ENCODE results near the gene GLCCI1.

GLCCI1 gene

GRCh38 chr7:8121243-8121642 lies 152.6 kb downstream of the GLCCI1 start:
- Mint-ChIP-seq H3K4me1 (peaks cover 54% of the 10 kb centered on the region), H3K27ac (no peak overlapping the region), H3K4me3 (no peak overlapping the region), H3K36me3 (ENCODE audit: low read depth) (no peaks in the 10 kb centered on the region), H3K27me3 (peaks cover 6% of the 10 kb centered on the region), H3K9me3 (peaks cover under 1% of the 10 kb centered on the region)
- DNase-seq (no peak), ATAC-seq (no peak)

DNA sequence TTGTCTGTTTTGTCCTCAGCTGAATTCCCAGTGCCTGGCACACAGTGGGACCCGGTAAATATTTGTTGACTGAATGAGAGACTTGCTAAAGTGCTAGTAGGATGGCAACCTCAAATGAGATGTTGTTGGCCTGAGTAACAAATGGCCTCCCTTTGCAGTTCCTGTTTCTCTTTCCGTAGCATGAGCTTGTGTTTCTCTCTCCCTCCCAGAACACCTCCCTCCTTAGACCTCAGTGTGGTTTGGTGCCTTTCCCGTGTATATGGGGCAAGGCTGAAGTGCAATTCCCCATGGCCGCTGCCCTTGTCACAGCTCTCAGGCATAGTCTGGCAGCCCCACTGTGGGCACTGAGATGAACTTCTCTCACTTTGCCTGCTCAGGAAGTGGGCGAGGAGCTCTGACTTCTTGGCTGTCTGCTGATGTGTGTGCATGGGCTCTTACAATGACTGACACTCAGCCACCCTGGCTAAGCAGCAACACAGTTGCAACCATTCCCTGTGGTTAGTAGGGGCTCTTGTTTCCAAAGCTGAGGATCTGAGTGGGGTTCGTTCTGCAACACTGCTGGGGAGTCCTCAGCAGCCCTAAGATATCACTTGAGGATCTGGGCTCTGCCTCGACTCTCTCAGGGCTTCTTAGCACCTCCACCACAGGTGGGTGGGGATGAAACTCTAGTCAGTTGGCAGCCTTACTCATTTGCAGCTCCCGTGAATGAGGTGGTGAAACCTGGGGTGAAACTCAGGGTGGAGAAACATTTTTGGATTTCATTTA lies 157.3 kb downstream of the GLCCI1 start:
- Mint-ChIP-seq H3K27me3 (peaks cover 3% of the 10 kb centered on the region), H3K4me1 (peaks cover 75% of the 10 kb centered on the region), H3K27ac (peak overlapping the region; percentile 91), H3K36me3 (ENCODE audit: low read depth) (peaks cover 4% of the 10 kb centered on the region), H3K9me3 (no peaks in the 10 kb centered on the region), H3K4me3 (peak overlapping the region; percentile 53)
- DNase-seq (peak; percentile 76), ATAC-seq (peak; percentile 92)

GRCh38 chr7:8126601-8127167 lies 158.1 kb downstream of the GLCCI1 start:
- Mint-ChIP-seq H3K4me3 (peak overlapping the region; percentile 53), H3K9me3 (no peaks in the 10 kb centered on the region), H3K36me3 (ENCODE audit: low read depth) (peaks cover 4% of the 10 kb centered on the region), H3K27me3 (peaks cover 3% of the 10 kb centered on the region), H3K4me1 (peaks cover 76% of the 10 kb centered on the region), H3K27ac (peak overlapping the region; percentile 91)
- DNase-seq (no peak), ATAC-seq (no peak)

DNA sequence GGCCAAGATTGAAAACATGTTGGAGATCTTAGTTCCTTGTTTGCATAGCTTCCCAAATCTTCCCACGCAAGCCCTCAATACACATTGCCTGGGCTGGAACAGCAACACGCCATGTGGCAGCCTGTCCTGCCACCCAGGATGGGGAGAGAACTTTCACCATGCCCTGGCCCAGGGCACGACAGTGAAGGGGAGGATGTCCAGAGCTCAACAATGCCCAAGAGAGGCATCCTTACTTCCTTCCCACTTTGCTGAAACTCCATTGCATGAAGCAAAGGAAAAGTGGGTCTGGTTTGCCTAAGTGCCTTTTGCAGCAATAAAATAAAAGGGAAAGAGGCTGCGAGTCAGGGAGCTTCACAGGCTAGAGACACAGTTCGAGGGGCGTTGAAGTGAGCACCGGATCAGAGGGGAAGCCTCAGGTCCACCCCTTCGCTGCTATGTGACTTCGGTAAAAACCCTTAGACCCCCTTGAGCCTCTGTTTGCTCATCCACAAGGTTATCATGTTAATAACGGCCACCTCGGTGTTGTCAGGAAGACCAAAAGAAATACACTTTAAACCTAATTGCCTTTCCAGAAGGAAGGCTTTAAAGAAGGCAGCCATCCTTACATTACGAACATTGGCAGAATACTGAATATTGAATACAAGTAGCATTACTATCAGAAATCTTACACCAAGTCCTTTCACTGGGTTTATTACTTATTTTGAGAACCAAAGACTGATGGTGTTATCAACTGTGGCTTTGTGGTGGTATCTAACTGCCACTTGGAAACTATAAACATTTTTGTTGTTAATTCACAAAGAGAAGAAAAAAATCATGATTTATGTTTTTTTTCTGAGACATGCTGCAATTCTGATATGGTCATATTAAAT lies 160.1 kb downstream of the GLCCI1 start:
- Mint-ChIP-seq H3K27me3 (no peaks in the 10 kb centered on the region), H3K4me1 (peaks cover 91% of the 10 kb centered on the region), H3K27ac (peak overlapping the region; percentile 68), H3K4me3 (peak overlapping the region; percentile 14), H3K9me3 (no peaks in the 10 kb centered on the region), H3K36me3 (ENCODE audit: low read depth) (peaks cover 4% of the 10 kb centered on the region)
- no peak for ATAC-seq
- DNase-seq = no peak

DNA sequence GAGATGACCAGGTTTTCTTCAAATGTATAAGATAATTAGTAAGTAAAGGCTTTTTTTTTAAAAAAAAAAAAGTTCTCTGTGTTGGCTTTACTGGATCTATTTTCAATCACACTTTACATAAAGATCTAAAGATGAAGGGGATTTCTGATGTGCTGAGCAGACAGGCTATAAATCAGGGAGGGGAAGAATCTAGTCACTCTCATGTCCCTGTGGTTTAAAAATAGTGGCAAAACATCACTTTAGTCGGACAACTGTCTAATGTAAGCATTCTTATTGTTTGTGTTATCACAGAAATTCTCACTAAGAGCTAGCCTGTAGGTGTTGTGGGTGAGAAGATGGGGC lies 160.7 kb downstream of the GLCCI1 start:
- DNase-seq (no peak), ATAC-seq (no peak)
- Mint-ChIP-seq H3K4me1 (peaks cover 95% of the 10 kb centered on the region), H3K27ac (peak overlapping the region; percentile 68), H3K36me3 (ENCODE audit: low read depth) (peaks cover 4% of the 10 kb centered on the region), H3K4me3 (no peak overlapping the region), H3K9me3 (no peaks in the 10 kb centered on the region), H3K27me3 (no peaks in the 10 kb centered on the region)

DNA sequence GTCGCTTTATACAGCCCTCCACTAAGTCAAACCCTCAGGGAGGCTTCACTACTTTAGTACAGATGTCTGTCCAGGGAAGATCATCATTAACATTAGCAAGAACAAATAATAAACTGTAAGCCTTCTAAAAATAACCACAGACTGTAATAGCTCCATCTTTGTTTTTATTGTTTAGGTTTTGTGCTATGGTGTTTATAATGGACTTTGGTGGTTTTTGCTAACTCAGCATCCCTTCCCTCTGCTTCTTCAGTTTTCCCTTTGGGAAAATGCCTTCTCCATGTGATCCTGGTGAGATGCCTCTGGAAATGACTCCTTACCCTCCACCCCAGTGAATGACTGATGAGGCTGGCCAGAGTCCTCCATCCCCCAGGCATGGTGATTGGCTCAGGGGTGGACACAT lies 162.1 kb downstream of the GLCCI1 start:
- no peaks in the 10 kb centered on the region for H3K9me3 Mint-ChIP-seq
- H3K27me3 Mint-ChIP-seq = no peaks in the 10 kb centered on the region
- peaks cover 94% of the 10 kb centered on the region for H3K4me1 Mint-ChIP-seq
- H3K27ac Mint-ChIP-seq = no peak overlapping the region
- H3K4me3 Mint-ChIP-seq = no peak overlapping the region
- DNase-seq (no peak), ATAC-seq (no peak)
- peaks cover 4% of the 10 kb centered on the region for H3K36me3 Mint-ChIP-seq (ENCODE audit: low read depth)

DNA sequence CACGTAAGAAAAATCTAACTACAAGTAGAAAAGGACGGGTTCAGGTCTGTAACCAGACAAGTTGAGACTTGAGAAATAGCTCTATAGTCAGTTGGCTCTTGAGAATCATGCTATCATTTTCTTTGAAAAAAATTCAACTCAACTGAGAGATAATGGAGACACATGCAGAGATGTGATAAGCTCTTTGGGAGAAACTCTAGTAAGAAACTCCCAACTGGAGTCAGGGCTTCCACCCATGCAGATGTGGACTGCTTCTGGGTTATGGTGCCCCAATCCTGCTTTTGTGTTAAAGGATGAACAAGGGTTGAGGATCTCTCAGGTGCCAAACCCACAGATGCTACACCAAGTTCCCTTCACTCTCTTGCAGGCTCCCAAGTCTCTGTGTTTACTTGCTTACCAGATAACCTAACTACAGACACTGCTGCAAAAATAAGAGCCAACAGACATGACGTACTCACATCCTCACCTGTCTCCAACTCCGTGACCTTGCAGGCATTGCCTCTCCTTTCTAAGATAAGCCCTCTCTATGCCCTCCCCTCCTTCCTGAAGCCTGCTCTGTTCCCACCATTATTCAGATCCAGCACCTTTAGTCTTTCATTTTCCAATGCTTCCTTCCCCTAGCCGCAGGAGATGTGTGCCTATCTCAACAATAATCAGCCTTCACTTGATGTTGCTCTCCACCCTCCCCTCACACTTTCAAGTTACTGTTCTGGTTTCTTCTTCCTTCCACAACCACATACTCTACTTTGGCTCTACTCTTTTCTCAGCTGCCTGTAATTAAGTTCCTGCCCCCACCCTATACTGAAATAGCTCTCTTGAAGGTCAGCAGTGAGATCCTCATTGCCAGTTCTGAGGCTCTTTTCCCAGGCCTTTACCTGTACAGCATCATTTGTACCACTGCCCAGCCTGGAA lies 163.4 kb downstream of the GLCCI1 start:
- H3K27ac Mint-ChIP-seq = peak overlapping the region; percentile 2

DNA sequence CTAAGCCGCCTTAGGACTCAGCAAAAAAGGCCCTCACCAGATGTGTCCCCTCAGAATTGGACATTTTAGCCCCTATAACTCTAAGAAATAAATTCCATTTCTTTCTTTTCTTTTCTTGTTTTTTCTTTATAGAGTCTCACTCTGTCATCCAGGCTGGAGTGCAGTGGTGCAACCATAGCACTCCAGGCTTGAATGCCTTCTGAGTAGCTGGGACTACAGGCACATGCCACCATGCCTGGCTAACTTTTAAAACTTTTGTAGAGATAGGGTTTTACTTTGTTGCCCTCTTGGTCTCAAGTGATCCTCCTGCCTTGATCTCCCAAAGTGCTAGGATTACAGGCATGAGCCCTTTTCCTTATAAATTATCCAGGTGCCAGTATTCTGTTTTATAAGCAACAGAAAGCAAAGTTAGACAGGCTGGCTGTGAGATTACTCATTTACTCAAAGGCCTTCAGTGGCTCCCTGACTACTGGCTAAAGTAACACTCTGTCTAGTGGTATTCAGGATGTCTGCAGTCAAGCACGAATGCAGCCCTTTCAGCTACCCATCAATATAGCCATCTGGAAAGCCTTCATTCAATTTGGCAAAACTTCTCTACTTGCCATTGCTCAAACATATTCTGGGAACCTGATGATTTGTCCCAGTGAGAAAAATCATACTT lies 164.7 kb downstream of the GLCCI1 start:
- peaks cover 72% of the 10 kb centered on the region for H3K4me1 Mint-ChIP-seq
- no peak for ATAC-seq
- H3K27ac Mint-ChIP-seq = peak overlapping the region; percentile 65
- H3K9me3 Mint-ChIP-seq = no peaks in the 10 kb centered on the region
- no peak for DNase-seq
- H3K36me3 Mint-ChIP-seq (ENCODE audit: low read depth) = no peaks in the 10 kb centered on the region
- no peaks in the 10 kb centered on the region for H3K27me3 Mint-ChIP-seq
- no peak overlapping the region for H3K4me3 Mint-ChIP-seq

More for the DNA sequence above, 163.4 kb downstream of the GLCCI1 start:
- peak; percentile 25 for ATAC-seq
- peak overlapping the region; percentile 15 for H3K4me3 Mint-ChIP-seq
- no peaks in the 10 kb centered on the region for H3K9me3 Mint-ChIP-seq
- no peak for DNase-seq
- H3K27me3 Mint-ChIP-seq = no peaks in the 10 kb centered on the region
- peaks cover 4% of the 10 kb centered on the region for H3K36me3 Mint-ChIP-seq (ENCODE audit: low read depth)
- H3K4me1 Mint-ChIP-seq = peaks cover 85% of the 10 kb centered on the region

DNA sequence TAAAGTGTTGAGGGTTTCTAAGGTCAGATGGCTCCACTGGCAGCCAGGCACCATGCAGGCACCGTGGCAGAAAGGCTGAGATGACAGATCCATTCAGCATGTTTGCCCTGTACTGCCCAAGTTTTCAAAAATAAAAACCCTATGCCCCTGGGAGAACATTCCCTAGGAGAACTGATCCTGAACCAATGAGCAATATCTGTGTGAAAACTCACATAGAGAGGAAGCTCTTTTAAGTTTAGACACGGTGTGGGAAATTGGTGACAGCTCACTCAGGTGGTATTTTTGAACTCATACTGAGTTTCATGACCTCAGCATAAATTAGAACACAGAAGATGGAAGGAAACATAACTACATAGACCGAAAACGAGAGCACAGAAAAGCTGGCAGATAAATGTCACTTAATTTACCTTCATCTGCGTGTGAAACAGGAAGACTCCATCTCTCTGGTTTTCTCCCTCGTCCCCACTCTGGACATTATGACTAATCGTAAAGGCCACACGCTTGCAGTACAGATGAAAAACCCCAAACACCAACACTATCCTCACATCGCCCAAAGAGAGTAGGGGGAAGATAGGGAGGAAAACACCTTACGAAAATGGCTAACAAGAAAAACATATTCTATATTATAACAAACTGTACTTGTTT lies 165.6 kb downstream of the GLCCI1 start:
- DNase-seq = peak; percentile 35
- Mint-ChIP-seq H3K4me3 (peak overlapping the region; percentile 27), H3K4me1 (peaks cover 63% of the 10 kb centered on the region), H3K9me3 (no peaks in the 10 kb centered on the region), H3K27me3 (no peaks in the 10 kb centered on the region), H3K36me3 (ENCODE audit: low read depth) (no peaks in the 10 kb centered on the region), H3K27ac (peak overlapping the region; percentile 65)
- ATAC-seq = peak; percentile 87

GRCh38 chr7:8135417-8135816 lies 166.8 kb downstream of the GLCCI1 start:
- Mint-ChIP-seq H3K27ac (peak overlapping the region; percentile 40), H3K4me1 (peaks cover 55% of the 10 kb centered on the region)

GRCh38 chr7:8136051-8136730 lies 167.6 kb downstream of the GLCCI1 start:
- no peaks in the 10 kb centered on the region for H3K9me3 Mint-ChIP-seq
- ATAC-seq (no peak), DNase-seq (no peak)
- no peaks in the 10 kb centered on the region for H3K27me3 Mint-ChIP-seq
- no peak overlapping the region for H3K4me3 Mint-ChIP-seq
- H3K4me1 Mint-ChIP-seq = peaks cover 48% of the 10 kb centered on the region
- no peak overlapping the region for H3K27ac Mint-ChIP-seq
- H3K36me3 Mint-ChIP-seq (ENCODE audit: low read depth) = no peaks in the 10 kb centered on the region

More at GRCh38 chr7:8135417-8135816, 166.8 kb downstream of the GLCCI1 start:
- peak; percentile 25 for ATAC-seq
- no peaks in the 10 kb centered on the region for H3K27me3 Mint-ChIP-seq
- H3K9me3 Mint-ChIP-seq = no peaks in the 10 kb centered on the region
- DNase-seq = no peak
- H3K36me3 Mint-ChIP-seq (ENCODE audit: low read depth) = no peaks in the 10 kb centered on the region
- H3K4me3 Mint-ChIP-seq = no peak overlapping the region

Data from activated naive CD8-positive, alpha-beta T cell treated with anti-CD3 and anti-CD28 coated beads, Interleukin-2, amount 50 U/mL, for 24 hours (primary cell).